Vagina (tissue), 2 donors: ENCODE data around the gene ELP1. TPM values are rescaled to one million over a fixed set of nuclear protein-coding genes. Genes with fewer than 3 reads are reported as not detected.

ENCODE experiments used
- DNase-seq, 2 donors: peaks; one replicate each; pipeline ENCODE4 v3.0.0-alpha.2; 2017; ENCODE audit errors: extremely low spot score in 2 of 2
- H3K27ac ChIP-seq: fragments of 200-600 bp; sonication (generic); one replicate; pipeline ENCODE4 v1.5.1; 2019
- H3K27me3 ChIP-seq: fragments of 200-600 bp; sonication (generic); one replicate; pipeline ENCODE4 v1.5.1; 2019
- H3K36me3 ChIP-seq, 2 donors: fragments of 200-600 bp; sonication (generic); one replicate each; pipeline ENCODE4 v1.5.1; 2017 to 2019
- H3K4me1 ChIP-seq: fragments of 200-600 bp; sonication (generic); one replicate; pipeline ENCODE4 v1.5.1; 2019
- H3K4me3 ChIP-seq, 2 donors: fragments of 200-600 bp; sonication (generic); 1 replicate in 1 of 2; 2 replicates in 1 of 2; pipeline ENCODE4 v1.5.1; 2016 to 2019
- H3K9me3 ChIP-seq: fragments of 200-600 bp; sonication (generic); one replicate; pipeline ENCODE4 v1.5.1; 2019
- POLR2A ChIP-seq, 2 donors: fragments of 450-650 bp; IDR thresholded peaks; one replicate each; pipeline ENCODE4 v1.6.1; 2017; ENCODE audit warnings: antibody characterized with exemption in 2 of 2, mild to moderate bottlenecking in 2 of 2, moderate library complexity in 2 of 2
- POLR2AphosphoS5 ChIP-seq, 2 donors: sonication (generic); formaldehyde crosslinking; IDR thresholded peaks; one replicate each; pipeline ENCODE4 v1.9.0; 2017; ENCODE audit warnings: antibody characterized with exemption in 2 of 2, mild to moderate bottlenecking in 2 of 2, low read depth in 1 of 2; ENCODE audit not compliant: insufficient read depth in 1 of 2
- intact Hi-C: fragments of 100-400 bp; cut with DNase I; formaldehyde crosslinking; loops from one replicate; pipeline ENCODE4 v1.15.1; 2023
- total RNA-seq: library from RNA; depleted of rRNA; stranded (reverse); fragments of >200 nt; gene quantifications from one replicate; pipeline ENCODE4 v1.2.3, GENCODE V29; 2016
- TF ChIP-seq, protein P1 (sequence below), 3 experiments: fragments of 450-650 bp in 2 of 3; fragments of 200-600 bp in 1 of 3; sonication (generic) in 1 of 3; IDR thresholded peaks; one replicate each; pipeline ENCODE4 v1.5.1; 2017 to 2019; ENCODE audit warnings: antibody characterized with exemption in 3 of 3, mild to moderate bottlenecking in 2 of 3, moderate library complexity in 2 of 3

ELP1 gene
- total RNA-seq, 1 donor from 2014 or later = 16.9 TPM

DNA sequence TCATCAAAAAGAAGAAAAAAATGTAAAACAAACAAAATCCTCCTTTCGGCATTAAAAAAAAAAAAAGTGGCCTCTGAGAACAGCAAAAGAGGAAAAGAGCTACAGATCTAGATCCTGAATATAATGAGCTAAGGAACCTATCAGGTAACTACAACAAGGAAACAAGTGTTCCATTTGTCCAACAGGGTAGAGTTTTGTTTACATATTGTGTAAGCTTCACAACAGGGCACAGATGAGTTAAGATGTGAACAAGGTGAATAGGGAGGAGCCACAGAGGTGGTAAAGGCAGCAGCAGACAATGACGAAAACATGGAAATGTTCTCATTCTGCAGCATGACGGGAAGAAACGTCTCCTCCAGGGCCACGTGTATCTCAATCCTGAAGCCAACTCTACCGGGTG, 14.4 kb downstream of the ELP1 start:
- Histone ChIP-seq H3K4me1 (no peaks in the 10 kb centered on the region), H3K4me3 (no peak overlapping the region), H3K9me3 (no peaks in the 10 kb centered on the region), H3K27me3 (no peaks in the 10 kb centered on the region), H3K27ac (no peak overlapping the region), H3K36me3 (peaks cover 0 to 78% of the 10 kb centered on the region in 2 donors)
- TF ChIP-seq, protein P1, sequence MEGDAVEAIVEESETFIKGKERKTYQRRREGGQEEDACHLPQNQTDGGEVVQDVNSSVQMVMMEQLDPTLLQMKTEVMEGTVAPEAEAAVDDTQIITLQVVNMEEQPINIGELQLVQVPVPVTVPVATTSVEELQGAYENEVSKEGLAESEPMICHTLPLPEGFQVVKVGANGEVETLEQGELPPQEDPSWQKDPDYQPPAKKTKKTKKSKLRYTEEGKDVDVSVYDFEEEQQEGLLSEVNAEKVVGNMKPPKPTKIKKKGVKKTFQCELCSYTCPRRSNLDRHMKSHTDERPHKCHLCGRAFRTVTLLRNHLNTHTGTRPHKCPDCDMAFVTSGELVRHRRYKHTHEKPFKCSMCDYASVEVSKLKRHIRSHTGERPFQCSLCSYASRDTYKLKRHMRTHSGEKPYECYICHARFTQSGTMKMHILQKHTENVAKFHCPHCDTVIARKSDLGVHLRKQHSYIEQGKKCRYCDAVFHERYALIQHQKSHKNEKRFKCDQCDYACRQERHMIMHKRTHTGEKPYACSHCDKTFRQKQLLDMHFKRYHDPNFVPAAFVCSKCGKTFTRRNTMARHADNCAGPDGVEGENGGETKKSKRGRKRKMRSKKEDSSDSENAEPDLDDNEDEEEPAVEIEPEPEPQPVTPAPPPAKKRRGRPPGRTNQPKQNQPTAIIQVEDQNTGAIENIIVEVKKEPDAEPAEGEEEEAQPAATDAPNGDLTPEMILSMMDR (IDR thresholded peaks at IDR 0.05) = no peak
- TF ChIP-seq POLR2A (IDR thresholded peaks at IDR 0.05) (no peak), POLR2AphosphoS5 (IDR thresholded peaks at IDR 0.05; ENCODE audit: insufficient read depth in 1 of 2, low read depth in 1 of 2) (no peak)
- no peak for DNase-seq
- intact Hi-C loops = no loop called here

- no peak for DNase-seq
- TF ChIP-seq, protein P1 (IDR thresholded peaks at IDR 0.05) = no peak
- no peak for TF ChIP-seq POLR2A (IDR thresholded peaks at IDR 0.05)
- no peak for TF ChIP-seq POLR2AphosphoS5 (IDR thresholded peaks at IDR 0.05; ENCODE audit: insufficient read depth in 1 of 2, low read depth in 1 of 2)
- no peak overlapping the region for H3K4me3 ChIP-seq
- peaks cover 0 to 52% of the 10 kb centered on the region in 2 donors for H3K36me3 ChIP-seq
- H3K4me1 ChIP-seq = no peaks in the 10 kb centered on the region
- H3K27me3 ChIP-seq = no peaks in the 10 kb centered on the region
- intact Hi-C loops = no loop called here
- H3K27ac ChIP-seq = no peak overlapping the region
- H3K9me3 ChIP-seq = no peaks in the 10 kb centered on the region
Observed at GRCh38 chr9:108913391-108913790, 20.5 kb downstream of the ELP1 start.

DNA sequence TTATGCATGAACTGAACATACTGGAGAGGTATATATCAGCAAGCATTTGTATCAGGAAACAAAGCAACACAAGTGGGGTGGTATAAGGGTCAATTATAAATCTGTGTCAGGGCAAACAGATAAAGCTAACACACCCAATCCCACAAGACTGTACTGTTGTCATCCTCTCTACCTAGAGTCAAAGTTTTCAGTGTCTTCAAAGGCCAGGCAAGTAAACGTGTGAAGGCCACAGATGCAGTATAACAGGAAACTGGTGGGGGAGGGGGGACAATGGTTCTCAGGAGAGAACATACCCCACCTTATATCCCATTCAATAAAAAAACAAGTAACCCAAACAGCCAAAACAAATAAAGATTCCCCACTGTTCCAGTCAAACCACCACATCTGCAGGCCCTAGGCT, 22.1 kb downstream of the ELP1 start:
- no peaks in the 10 kb centered on the region for H3K4me1 ChIP-seq
- no peak overlapping the region for H3K4me3 ChIP-seq
- intact Hi-C loops = no loop called here
- H3K27ac ChIP-seq = no peak overlapping the region
- DNase-seq = no peak
- H3K9me3 ChIP-seq = no peaks in the 10 kb centered on the region
- peaks cover 0 to 50% of the 10 kb centered on the region in 2 donors for H3K36me3 ChIP-seq
- H3K27me3 ChIP-seq = no peaks in the 10 kb centered on the region
- TF ChIP-seq POLR2AphosphoS5 (IDR thresholded peaks at IDR 0.05; ENCODE audit: insufficient read depth in 1 of 2, low read depth in 1 of 2) = no peak
- TF ChIP-seq POLR2A (IDR thresholded peaks at IDR 0.05) = no peak
- TF ChIP-seq, protein P1 (IDR thresholded peaks at IDR 0.05) = no peak

- Histone ChIP-seq H3K4me1 (no peaks in the 10 kb centered on the region), H3K36me3 (peaks cover 0 to 53% of the 10 kb centered on the region in 2 donors), H3K9me3 (no peaks in the 10 kb centered on the region), H3K4me3 (no peak overlapping the region), H3K27ac (no peak overlapping the region), H3K27me3 (no peaks in the 10 kb centered on the region)
- TF ChIP-seq POLR2AphosphoS5 (IDR thresholded peaks at IDR 0.05; ENCODE audit: insufficient read depth in 1 of 2, low read depth in 1 of 2) = no peak
- TF ChIP-seq, protein P1 (IDR thresholded peaks at IDR 0.05) = no peak
- no peak for TF ChIP-seq POLR2A (IDR thresholded peaks at IDR 0.05)
- intact Hi-C loops = no loop called here
- no peak for DNase-seq
Observed at GRCh38 chr9:108910914-108911313, 23.0 kb downstream of the ELP1 start.

- no peak for DNase-seq
- Histone ChIP-seq H3K27me3 (no peaks in the 10 kb centered on the region), H3K4me1 (no peaks in the 10 kb centered on the region), H3K4me3 (no peak overlapping the region), H3K36me3 (peaks cover 0 to 52% of the 10 kb centered on the region in 2 donors), H3K27ac (no peak overlapping the region), H3K9me3 (no peaks in the 10 kb centered on the region)
- TF ChIP-seq POLR2AphosphoS5 (IDR thresholded peaks at IDR 0.05; ENCODE audit: insufficient read depth in 1 of 2, low read depth in 1 of 2) = no peak
- TF ChIP-seq, protein P1 (IDR thresholded peaks at IDR 0.05) = no peak
- intact Hi-C loops = no loop called here
Observed at GRCh38 chr9:108910402-108910801, 23.5 kb downstream of the ELP1 start.
